Measurements from ENCODE around the gene CD82. TPM values are rescaled to one million over a fixed set of nuclear protein-coding genes. Genes with fewer than 3 reads are reported as not detected.

The CD82 gene
- total and polyA plus RNA-seq, 8 donors, result 26.5 to 64.6 (median 32.5) TPM

- no peaks in the 10 kb centered on the region for H3K9me3 ChIP-seq
- no peak overlapping the region for H3K27ac ChIP-seq
- TF ChIP-seq, protein P1, sequence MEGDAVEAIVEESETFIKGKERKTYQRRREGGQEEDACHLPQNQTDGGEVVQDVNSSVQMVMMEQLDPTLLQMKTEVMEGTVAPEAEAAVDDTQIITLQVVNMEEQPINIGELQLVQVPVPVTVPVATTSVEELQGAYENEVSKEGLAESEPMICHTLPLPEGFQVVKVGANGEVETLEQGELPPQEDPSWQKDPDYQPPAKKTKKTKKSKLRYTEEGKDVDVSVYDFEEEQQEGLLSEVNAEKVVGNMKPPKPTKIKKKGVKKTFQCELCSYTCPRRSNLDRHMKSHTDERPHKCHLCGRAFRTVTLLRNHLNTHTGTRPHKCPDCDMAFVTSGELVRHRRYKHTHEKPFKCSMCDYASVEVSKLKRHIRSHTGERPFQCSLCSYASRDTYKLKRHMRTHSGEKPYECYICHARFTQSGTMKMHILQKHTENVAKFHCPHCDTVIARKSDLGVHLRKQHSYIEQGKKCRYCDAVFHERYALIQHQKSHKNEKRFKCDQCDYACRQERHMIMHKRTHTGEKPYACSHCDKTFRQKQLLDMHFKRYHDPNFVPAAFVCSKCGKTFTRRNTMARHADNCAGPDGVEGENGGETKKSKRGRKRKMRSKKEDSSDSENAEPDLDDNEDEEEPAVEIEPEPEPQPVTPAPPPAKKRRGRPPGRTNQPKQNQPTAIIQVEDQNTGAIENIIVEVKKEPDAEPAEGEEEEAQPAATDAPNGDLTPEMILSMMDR (IDR thresholded peaks at IDR 0.05), result no peak
- ATAC-seq, result no peak
- H3K4me1 ChIP-seq, result no peaks in the 10 kb centered on the region
- H3K4me3 ChIP-seq, result no peak overlapping the region
- intact Hi-C loops (cut with DNase I), result no loop called here
- no peak for DNase-seq
- no peaks in the 10 kb centered on the region for H3K36me3 ChIP-seq
- no peak for FAIRE-seq
- 76 to 83% methylated on average over 6 of the region's 6 CpGs for WGBS, 2 donors
- H3K27me3 ChIP-seq, result no peaks in the 10 kb centered on the region
These were observed 29.5 kb downstream of the CD82 start for GRCh38 chr11:44595006-44595405.

DNA sequence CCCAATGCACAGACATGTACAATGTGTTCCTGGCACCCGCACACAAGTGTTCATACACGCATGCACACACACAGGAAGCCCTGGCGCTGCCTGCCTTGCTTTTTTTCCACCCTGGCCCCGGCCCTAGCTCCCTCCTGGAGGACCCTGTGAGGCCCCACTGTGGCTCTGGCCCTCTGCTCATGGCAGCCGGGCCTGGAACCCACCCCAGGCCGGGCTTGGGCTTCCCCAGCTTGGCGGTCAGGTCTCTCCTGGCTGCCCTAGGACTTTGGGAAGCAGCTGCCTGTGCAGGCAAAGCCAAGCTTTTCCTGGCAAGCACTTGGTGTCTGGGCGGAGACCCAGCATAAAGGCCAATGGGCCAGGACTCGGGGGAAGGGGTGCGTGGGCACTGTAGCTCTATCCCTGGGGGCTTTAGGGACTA, 30.5 kb downstream of the CD82 start:
- no peaks in the 10 kb centered on the region for H3K36me3 ChIP-seq
- no peak overlapping the region for H3K4me3 ChIP-seq
- intact Hi-C loops (cut with DNase I), result no loop called here
- no peak overlapping the region for H3K27ac ChIP-seq
- ATAC-seq, result peak in 3 of 4 donors; percentile 46 to 73 (median 46)
- DNase-seq, result peak in 2 of 6 donors; percentile 25 to 37
- WGBS, 2 donors, result 64 to 70% methylated on average over 10 of the region's 10 CpGs
- no peaks in the 10 kb centered on the region for H3K4me1 ChIP-seq
- TF ChIP-seq, protein P1 (IDR thresholded peaks at IDR 0.05), result no peak
- no peaks in the 10 kb centered on the region for H3K9me3 ChIP-seq
- no peak for FAIRE-seq
- H3K27me3 ChIP-seq, result no peaks in the 10 kb centered on the region

DNA sequence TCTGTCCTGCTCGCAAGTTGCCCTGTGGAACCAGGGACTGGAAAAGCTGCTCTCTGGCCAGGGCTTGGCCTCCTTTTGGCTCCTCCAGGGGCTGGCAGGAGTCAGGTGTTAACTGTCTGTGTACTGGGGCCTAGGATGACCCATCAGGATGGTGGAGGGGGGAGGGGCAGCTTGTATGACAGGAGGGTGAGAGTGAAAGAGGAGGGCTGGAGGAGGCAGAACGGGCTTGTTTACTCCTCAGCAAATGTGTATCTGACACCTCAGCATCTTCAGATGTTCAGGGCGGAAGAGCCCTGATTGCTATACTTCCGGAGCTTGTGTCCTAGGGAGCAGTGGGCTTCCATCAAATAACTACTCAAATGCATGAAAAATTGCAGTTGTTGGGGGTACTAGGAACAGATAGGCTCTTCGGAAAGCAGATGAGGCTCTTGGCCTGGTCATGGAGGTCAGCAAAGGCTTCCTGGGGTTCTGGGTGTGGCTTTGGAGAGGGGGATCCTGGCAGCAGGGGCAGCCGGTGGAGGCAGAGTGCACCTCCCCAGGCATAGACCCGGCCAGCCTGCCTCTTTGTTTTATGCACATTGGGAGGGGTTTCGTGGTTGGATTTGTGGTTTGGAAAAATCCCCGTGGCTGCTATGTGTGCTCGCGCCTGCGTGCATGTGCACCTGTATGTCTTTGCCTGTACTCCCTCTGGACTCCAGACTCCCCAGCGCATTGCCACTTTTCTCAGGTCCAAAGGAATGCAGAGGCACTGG, 31.2 kb downstream of the CD82 start:
- intact Hi-C loops (cut with DNase I), result no loop called here
- no peak for FAIRE-seq
- no peak overlapping the region for H3K27ac ChIP-seq
- H3K36me3 ChIP-seq, result no peaks in the 10 kb centered on the region
- no peak for ATAC-seq
- H3K9me3 ChIP-seq, result no peaks in the 10 kb centered on the region
- TF ChIP-seq, protein P1 (IDR thresholded peaks at IDR 0.05), result no peak
- H3K4me1 ChIP-seq, result no peaks in the 10 kb centered on the region
- 87 to 88% methylated on average over 13 of the region's 13 CpGs for WGBS, 2 donors
- H3K27me3 ChIP-seq, result no peaks in the 10 kb centered on the region
- no peak overlapping the region for H3K4me3 ChIP-seq
- DNase-seq, result no peak

- DNase-seq (no peak), FAIRE-seq (no peak), ATAC-seq (no peak)
- Histone ChIP-seq H3K27me3 (no peaks in the 10 kb centered on the region), H3K4me3 (no peak overlapping the region), H3K9me3 (no peaks in the 10 kb centered on the region), H3K36me3 (no peaks in the 10 kb centered on the region), H3K27ac (no peak overlapping the region), H3K4me1 (no peaks in the 10 kb centered on the region)
- TF ChIP-seq, protein P1 (IDR thresholded peaks at IDR 0.05), result no peak
- WGBS, 2 donors, result 83 to 87% methylated on average over 5 of the region's 5 CpGs
- intact Hi-C loops (cut with DNase I), result no loop called here
These were observed 32.0 kb downstream of the CD82 start for GRCh38 chr11:44597358-44598012.

GRCh38 chr11:44598831-44599230, 33.4 kb downstream of the CD82 start:
- WGBS, 2 donors, result 89 to 96% methylated on average over 1 of the region's 1 CpG
- Histone ChIP-seq H3K4me1 (no peaks in the 10 kb centered on the region), H3K27ac (no peak overlapping the region), H3K36me3 (no peaks in the 10 kb centered on the region), H3K9me3 (no peaks in the 10 kb centered on the region), H3K27me3 (no peaks in the 10 kb centered on the region), H3K4me3 (no peak overlapping the region)
- no peak for DNase-seq
- FAIRE-seq, result no peak
- ATAC-seq, result no peak
- intact Hi-C loops (cut with DNase I), result no loop called here
- TF ChIP-seq, protein P1 (IDR thresholded peaks at IDR 0.05), result no peak
